Gastrocnemius medialis (tissue), 4 donors: ENCODE data around the gene CGNL1. TPM values are rescaled to one million over a fixed set of nuclear protein-coding genes. Genes with fewer than 3 reads are reported as not detected.

Source experiments
- ATAC-seq, 2 donors: fragments of 150-250 bp; one replicate each; pipeline ENCODE4 v1.9.1; 2016
- DNase-seq, 2 donors: peaks; one replicate each; pipeline ENCODE4 v3.0.0-alpha.2; 2019
- H3K27ac ChIP-seq, 4 donors: fragments of 200-600 bp; sonication (generic); 1 replicate in 1 of 4; 2 replicates in 3 of 4; pipeline ENCODE4 v1.5.1; 2016 to 2018; ENCODE audit warnings: mild to moderate bottlenecking in 2 of 4, moderate library complexity in 1 of 4
- H3K27me3 ChIP-seq, 3 donors: fragments of 200-600 bp; sonication (generic) in 2 of 3; 1 replicate in 1 of 3; 2 replicates in 2 of 3; pipeline versions ENCODE4 v1.5.1 to v1.6.0; 2016 to 2019; ENCODE audit warnings: mild to moderate bottlenecking in 1 of 3, moderate library complexity in 1 of 3
- H3K36me3 ChIP-seq, 2 donors: fragments of 200-600 bp; sonication (generic) in 1 of 2; one replicate each; pipeline ENCODE4 v1.5.1; 2017 to 2018
- H3K4me1 ChIP-seq, 2 donors: fragments of 200-600 bp; sonication (generic) in 1 of 2; one replicate each; pipeline ENCODE4 v1.5.1; 2016 to 2017; ENCODE audit warnings: mild to moderate bottlenecking in 2 of 2
- H3K4me3 ChIP-seq, 4 donors: fragments of 200-600 bp; sonication (generic) in 3 of 4; 1 replicate in 1 of 4; 2 replicates in 3 of 4; pipeline ENCODE4 v1.5.1; 2016 to 2019; ENCODE audit warnings: mild to moderate bottlenecking in 2 of 4
- H3K9me3 ChIP-seq, 3 donors: fragments of 200-600 bp; sonication (generic) in 2 of 3; 1 replicate in 1 of 3; 2 replicates in 2 of 3; pipeline ENCODE4 v1.5.1; 2016 to 2019
- CTCF ChIP-seq, 5 experiments: fragments of 450-650 bp in 3 of 5; fragments of 200-600 bp in 2 of 5; sonication (generic) in 2 of 5; IDR thresholded peaks in 4 of 5; conservative IDR thresholded peaks in 1 of 5; 1 replicate in 4 of 5; 2 replicates in 1 of 5; pipeline ENCODE4 v1.5.1; 2016 to 2019; ENCODE audit warnings: antibody characterized with exemption in 5 of 5, mild to moderate bottlenecking in 3 of 5, moderate library complexity in 3 of 5
- POLR2A ChIP-seq, 2 donors: fragments of 450-650 bp; IDR thresholded peaks; one replicate each; pipeline ENCODE4 v1.6.1; 2017; ENCODE audit warnings: antibody characterized with exemption in 2 of 2, mild to moderate bottlenecking in 2 of 2, moderate library complexity in 2 of 2
- in situ Hi-C, 4 donors: fragments of 200-750 bp; cut with MboI; loops; one replicate each; pipeline versions ENCODE4 v1.15.0 to v1.8.0; 2017; ENCODE audit warnings: low sequenced_read_pairs in 4 of 4
- intact Hi-C: fragments of 100-400 bp; cut with DNase I; formaldehyde crosslinking; loops from one replicate; pipeline ENCODE4 v1.15.1; 2023; ENCODE audit warnings: low total_unique reads
- total RNA-seq, 4 donors: library from RNA; depleted of rRNA; stranded (reverse); fragments of >200 nt; gene quantifications; one replicate each; pipeline versions ENCODE4 v1.1.0 to v1.2.3, GENCODE V29; 2016

CGNL1 gene
- total RNA-seq, 4 donors from 2014 or later, result 0.15 to 0.85 (median 0.49) TPM

DNA sequence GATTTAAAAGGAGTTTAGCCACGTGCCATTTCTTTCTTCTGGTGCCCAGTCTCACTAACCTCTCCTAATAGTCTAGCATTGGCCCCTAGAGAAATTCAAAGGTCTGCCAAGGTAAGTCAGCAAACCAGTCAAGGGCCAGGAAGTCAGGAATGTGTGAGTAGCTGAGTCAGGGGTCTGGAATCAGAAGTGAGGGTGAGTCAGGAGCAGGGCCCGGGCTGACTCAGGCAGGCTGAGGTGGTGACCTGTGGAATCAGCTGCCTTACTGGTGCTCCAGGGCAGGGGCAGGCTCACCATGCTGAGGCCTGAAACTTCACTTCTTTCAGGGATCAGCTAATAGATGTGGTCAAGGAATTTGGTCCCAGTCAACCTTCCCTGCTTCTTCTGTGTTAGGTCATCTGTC lies 109.6 kb downstream of the CGNL1 start:
- Histone ChIP-seq H3K36me3 (no peaks in the 10 kb centered on the region), H3K4me3 (no peak overlapping the region), H3K4me1 (no peaks in the 10 kb centered on the region), H3K27ac (no peak overlapping the region), H3K9me3 (no peaks in the 10 kb centered on the region), H3K27me3 (no peaks in the 10 kb centered on the region)
- in situ Hi-C loops (no loop called here), intact Hi-C loops (no loop called here)
- ATAC-seq, result no peak
- DNase-seq, result no peak
- TF ChIP-seq POLR2A (IDR thresholded peaks at IDR 0.05) (no peak), CTCF (IDR thresholded peaks at IDR 0.05 in 4 of 5, conservative IDR thresholded peaks at IDR 0.05 in 1 of 5) (no peak)

DNA sequence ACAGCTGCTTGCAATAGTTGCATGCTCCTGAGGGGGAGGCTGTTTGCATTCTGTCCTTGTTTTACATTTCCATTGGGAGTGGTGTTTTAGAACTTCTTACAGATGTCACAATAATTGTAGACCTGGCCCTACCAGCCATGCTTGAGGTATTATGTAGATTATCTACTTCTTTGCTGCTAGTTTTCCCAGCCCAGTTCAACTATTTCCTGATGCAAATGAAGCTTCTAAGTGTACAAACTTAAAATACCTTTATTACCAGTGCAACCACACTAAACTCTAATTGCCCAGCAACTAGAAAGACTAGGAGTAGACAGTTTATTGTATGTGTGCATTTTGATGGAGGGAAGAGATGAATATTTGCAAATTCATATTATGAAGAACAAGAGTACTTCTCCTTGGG lies 110.5 kb downstream of the CGNL1 start:
- no peak for DNase-seq
- H3K36me3 ChIP-seq, result no peaks in the 10 kb centered on the region
- TF ChIP-seq POLR2A (IDR thresholded peaks at IDR 0.05) (no peak), CTCF (IDR thresholded peaks at IDR 0.05 in 4 of 5, conservative IDR thresholded peaks at IDR 0.05 in 1 of 5) (no peak)
- in situ Hi-C loops (no loop called here), intact Hi-C loops (no loop called here)
- H3K4me1 ChIP-seq, result no peaks in the 10 kb centered on the region
- no peak overlapping the region for H3K27ac ChIP-seq
- H3K27me3 ChIP-seq, result no peaks in the 10 kb centered on the region
- ATAC-seq, result no peak
- H3K4me3 ChIP-seq, result no peak overlapping the region
- H3K9me3 ChIP-seq, result no peaks in the 10 kb centered on the region

DNA sequence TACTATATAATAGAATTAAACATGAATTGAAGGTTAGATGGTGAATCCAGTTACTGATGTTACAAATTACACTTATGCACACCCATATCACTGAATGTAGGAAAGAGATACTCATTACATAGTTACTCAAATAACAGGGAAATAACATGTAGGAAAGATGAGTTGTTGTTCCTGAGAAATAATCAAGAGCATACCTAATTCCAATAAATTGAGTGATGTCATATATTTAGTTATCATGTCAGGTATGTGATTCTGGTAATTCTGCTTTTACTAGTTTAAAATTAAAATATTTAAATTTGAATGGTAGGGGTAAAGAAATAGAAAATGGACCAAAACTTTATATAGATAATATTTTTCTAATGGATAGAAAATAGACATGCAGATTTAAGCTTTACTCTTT lies 112.8 kb downstream of the CGNL1 start:
- no peak for DNase-seq
- no peak for ATAC-seq
- Histone ChIP-seq H3K4me3 (no peak overlapping the region), H3K4me1 (no peaks in the 10 kb centered on the region), H3K27ac (no peak overlapping the region), H3K9me3 (no peaks in the 10 kb centered on the region), H3K27me3 (no peaks in the 10 kb centered on the region), H3K36me3 (no peaks in the 10 kb centered on the region)
- in situ Hi-C loops, result no loop called here
- intact Hi-C loops, result no loop called here
- TF ChIP-seq POLR2A (IDR thresholded peaks at IDR 0.05) (no peak), CTCF (IDR thresholded peaks at IDR 0.05 in 4 of 5, conservative IDR thresholded peaks at IDR 0.05 in 1 of 5) (no peak)

- no peak overlapping the region for H3K4me3 ChIP-seq
- no peak for TF ChIP-seq POLR2A (IDR thresholded peaks at IDR 0.05)
- no peak for TF ChIP-seq CTCF (IDR thresholded peaks at IDR 0.05 in 4 of 5, conservative IDR thresholded peaks at IDR 0.05 in 1 of 5)
- H3K4me1 ChIP-seq, result no peaks in the 10 kb centered on the region
- in situ Hi-C loops, result no loop called here
- intact Hi-C loops, result no loop called here
- no peaks in the 10 kb centered on the region for H3K27me3 ChIP-seq
- no peaks in the 10 kb centered on the region for H3K9me3 ChIP-seq
- no peaks in the 10 kb centered on the region for H3K36me3 ChIP-seq
- H3K27ac ChIP-seq, result no peak overlapping the region
- DNase-seq, result no peak
- no peak for ATAC-seq
Measured at GRCh38 chr15:57493351-57493750, 117.0 kb downstream of the CGNL1 start.

DNA sequence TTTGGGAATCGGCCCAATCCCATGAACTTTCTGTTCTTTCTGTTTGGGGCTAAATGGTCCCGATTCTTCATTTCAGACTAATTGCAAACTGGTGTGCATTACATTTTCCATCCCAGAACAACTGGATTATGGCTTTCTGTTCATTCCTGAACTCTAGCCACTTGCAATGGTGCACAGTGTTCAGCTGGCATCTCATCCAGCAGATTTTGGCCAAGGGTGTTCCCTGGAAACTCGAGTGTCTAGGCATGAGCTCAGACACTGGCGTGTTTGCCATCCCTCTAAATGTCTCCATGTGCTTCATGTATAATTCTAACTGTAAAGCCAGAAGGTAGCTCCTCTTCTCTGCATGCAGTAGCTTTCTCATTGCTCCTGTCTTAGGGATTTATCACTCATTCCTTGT lies 118.3 kb downstream of the CGNL1 start:
- TF ChIP-seq POLR2A (IDR thresholded peaks at IDR 0.05) (no peak), CTCF (IDR thresholded peaks at IDR 0.05 in 4 of 5, conservative IDR thresholded peaks at IDR 0.05 in 1 of 5) (no peak)
- H3K27ac ChIP-seq, result no peak overlapping the region
- intact Hi-C loops, result no loop called here
- no peaks in the 10 kb centered on the region for H3K36me3 ChIP-seq
- no peaks in the 10 kb centered on the region for H3K4me1 ChIP-seq
- H3K27me3 ChIP-seq, result no peaks in the 10 kb centered on the region
- no peak for ATAC-seq
- H3K9me3 ChIP-seq, result no peaks in the 10 kb centered on the region
- DNase-seq, result no peak
- no peak overlapping the region for H3K4me3 ChIP-seq
- in situ Hi-C loops, result no loop called here
